ENCODE results near the gene YAE1. TPM values are rescaled to one million over a fixed set of nuclear protein-coding genes. Genes with fewer than 3 reads are reported as not detected.
A peak's percentile ranks its signal among the peaks of the same experiment; 100 is the strongest.

YAE1 gene
- total and polyA plus RNA-seq, 2 donors (not counting 1 experiment from before 2014, with no cell fraction given): 36.3 to 39.3 TPM

GRCh38 chr7:39615350-39615975, 49.3 kb downstream of the YAE1 start:
- H4K20me1 ChIP-seq (ENCODE audit: control insufficient read depth, extremely low read depth, insufficient read depth, low read length): no peaks in the 10 kb centered on the region
- peaks cover 3% of the 10 kb centered on the region for H3K4me1 ChIP-seq (ENCODE audit: control insufficient read depth, extremely low read depth, insufficient read depth, low read length)
- H3K36me3 ChIP-seq (ENCODE audit: control insufficient read depth, insufficient read depth, low read length): no peaks in the 10 kb centered on the region
- no peak for TF ChIP-seq CTCF (conservative IDR thresholded peaks at IDR 0.05 in 1 of 2, IDR thresholded peaks at IDR 0.05 in 1 of 2; ENCODE audit: low read depth in 1 of 2, low read length in 2 of 2)
- no peak for TF ChIP-seq EZH2 (IDR thresholded peaks at IDR 0.05; ENCODE audit: low read length, missing control alignments)
- no peak overlapping the region for H2AFZ ChIP-seq (ENCODE audit: low read length)
- no peaks in the 10 kb centered on the region for H3K27me3 ChIP-seq (ENCODE audit: control insufficient read depth, insufficient read depth, low read length)
- no peaks in the 10 kb centered on the region for H3K79me2 ChIP-seq (ENCODE audit: control insufficient read depth, insufficient read depth, low read length)
- H3K9me3 ChIP-seq (ENCODE audit: control insufficient read depth, insufficient read depth, low read depth, low read length): no peaks in the 10 kb centered on the region
- no peak overlapping the region for H3K4me2 ChIP-seq (ENCODE audit: extremely low read depth, insufficient read depth, low read length)
- H3K4me3 ChIP-seq (replicated peaks in 1 of 4; ENCODE audit: control extremely low read depth in 1 of 4, insufficient read depth in 1 of 4, low read depth in 3 of 4, low read length in 4 of 4): no peak overlapping the region
- no peak for DNase-seq (ENCODE audit: low read depth in 2 of 2)
- H3K27ac ChIP-seq (ENCODE audit: insufficient read depth, low read length): no peak overlapping the region
- H3K9ac ChIP-seq (ENCODE audit: insufficient read depth, low read length): no peak overlapping the region

GRCh38 chr7:39616138-39616537, 49.9 kb downstream of the YAE1 start:
- no peak overlapping the region for H3K9ac ChIP-seq (ENCODE audit: insufficient read depth, low read length)
- no peaks in the 10 kb centered on the region for H3K9me3 ChIP-seq (ENCODE audit: control insufficient read depth, insufficient read depth, low read depth, low read length)
- no peak overlapping the region for H2AFZ ChIP-seq (ENCODE audit: low read length)
- H3K4me2 ChIP-seq (ENCODE audit: extremely low read depth, insufficient read depth, low read length): no peak overlapping the region
- H3K4me1 ChIP-seq (ENCODE audit: control insufficient read depth, extremely low read depth, insufficient read depth, low read length): peaks cover 5% of the 10 kb centered on the region
- peak in 1 of 2 donors; percentile 75 for DNase-seq (ENCODE audit: low read depth in 2 of 2)
- no peaks in the 10 kb centered on the region for H3K36me3 ChIP-seq (ENCODE audit: control insufficient read depth, insufficient read depth, low read length)
- no peaks in the 10 kb centered on the region for H4K20me1 ChIP-seq (ENCODE audit: control insufficient read depth, extremely low read depth, insufficient read depth, low read length)
- no peak overlapping the region for H3K4me3 ChIP-seq (replicated peaks in 1 of 4; ENCODE audit: control extremely low read depth in 1 of 4, insufficient read depth in 1 of 4, low read depth in 3 of 4, low read length in 4 of 4)
- no peaks in the 10 kb centered on the region for H3K79me2 ChIP-seq (ENCODE audit: control insufficient read depth, insufficient read depth, low read length)
- no peak overlapping the region for H3K27ac ChIP-seq (ENCODE audit: insufficient read depth, low read length)
- no peak for TF ChIP-seq CTCF (conservative IDR thresholded peaks at IDR 0.05 in 1 of 2, IDR thresholded peaks at IDR 0.05 in 1 of 2; ENCODE audit: low read depth in 1 of 2, low read length in 2 of 2)
- H3K27me3 ChIP-seq (ENCODE audit: control insufficient read depth, insufficient read depth, low read length): no peaks in the 10 kb centered on the region

GRCh38 chr7:39617005-39617404, 50.8 kb downstream of the YAE1 start:
- Histone ChIP-seq H3K27ac (ENCODE audit: insufficient read depth, low read length) (no peak overlapping the region), H2AFZ (ENCODE audit: low read length) (no peak overlapping the region), H3K4me3 (replicated peaks in 1 of 4; ENCODE audit: control extremely low read depth in 1 of 4, insufficient read depth in 1 of 4, low read depth in 3 of 4, low read length in 4 of 4) (no peak overlapping the region), H3K4me2 (ENCODE audit: extremely low read depth, insufficient read depth, low read length) (no peak overlapping the region), H3K27me3 (ENCODE audit: control insufficient read depth, insufficient read depth, low read length) (no peaks in the 10 kb centered on the region), H4K20me1 (ENCODE audit: control insufficient read depth, extremely low read depth, insufficient read depth, low read length) (no peaks in the 10 kb centered on the region), H3K9me3 (ENCODE audit: control insufficient read depth, insufficient read depth, low read depth, low read length) (no peaks in the 10 kb centered on the region), H3K4me1 (ENCODE audit: control insufficient read depth, extremely low read depth, insufficient read depth, low read length) (peaks cover 11% of the 10 kb centered on the region), H3K36me3 (ENCODE audit: control insufficient read depth, insufficient read depth, low read length) (no peaks in the 10 kb centered on the region), H3K79me2 (ENCODE audit: control insufficient read depth, insufficient read depth, low read length) (no peaks in the 10 kb centered on the region), H3K9ac (ENCODE audit: insufficient read depth, low read length) (no peak overlapping the region)
- DNase-seq (ENCODE audit: low read depth in 2 of 2): peak in 1 of 2 donors; percentile 74
- TF ChIP-seq EZH2 (IDR thresholded peaks at IDR 0.05; ENCODE audit: low read length, missing control alignments) (no peak), CTCF (conservative IDR thresholded peaks at IDR 0.05 in 1 of 2, IDR thresholded peaks at IDR 0.05 in 1 of 2; ENCODE audit: low read depth in 1 of 2, low read length in 2 of 2) (no peak)

Data from fibroblast of lung (primary cell).